ENCODE measurements around the gene SH2D3A. TPM values are rescaled to one million over a fixed set of nuclear protein-coding genes. Genes with fewer than 3 reads are reported as not detected.
"Not testable (repeated sequence)": the region's sequence is repeated elsewhere in the genome, so short reads cannot be mapped to it uniquely, and the experiment has no call there.

Gene SH2D3A
- total RNA-seq, 2 experiments from 2014 or later: 28.2 to 28.5 TPM

- Mint-ChIP-seq H3K4me1 (ENCODE audit: low read depth) (peaks cover 18% of the 10 kb centered on the region), H3K9me3 (ENCODE audit: insufficient read depth) (no peaks in the 10 kb centered on the region), H3K36me3 (ENCODE audit: low read depth) (peaks cover 49% of the 10 kb centered on the region), H3K27me3 (ENCODE audit: low read depth) (no peaks in the 10 kb centered on the region), H3K4me3 (no peak overlapping the region), H3K27ac (no peak overlapping the region)
- ChIA-PET POLR2A (interaction anchor here (1.5 kb wide), 1 partner anchor 13 kb away, joined by 4 read pairs; the partner anchor contains the start of gene SH2D3A), CTCF (interaction anchor here (0.7 to 2.3 kb wide), 3 partner anchors 17 to 123 kb away, joined by 3 to 7 read pairs (median 4); no protein-coding TSS in a partner anchor)
- DNase-seq (no peak), ATAC-seq (no peak)
Measured at GRCh38 chr19:6754136-6754535, 13.1 kb downstream of the SH2D3A start.

GRCh38 chr19:6753178-6754031, 13.8 kb downstream of the SH2D3A start:
- DNase-seq: peak; percentile 83
- Mint-ChIP-seq H3K4me3 (peak overlapping the region; percentile 64), H3K9me3 (ENCODE audit: insufficient read depth) (no peaks in the 10 kb centered on the region), H3K4me1 (ENCODE audit: low read depth) (peaks cover 16% of the 10 kb centered on the region), H3K36me3 (ENCODE audit: low read depth) (peaks cover 47% of the 10 kb centered on the region), H3K27ac (peak overlapping the region; percentile 86), H3K27me3 (ENCODE audit: low read depth) (no peaks in the 10 kb centered on the region)
- ChIA-PET CTCF (interaction anchor here (1.0 to 2.3 kb wide), 3 partner anchors 15 to 122 kb away, joined by 4 to 7 read pairs (median 4); no protein-coding TSS in a partner anchor), POLR2A (interaction anchor here (1.5 kb wide), 1 partner anchor 14 kb away, joined by 4 read pairs; the partner anchor contains the start of gene SH2D3A)
- ATAC-seq: peak; percentile 93

GRCh38 chr19:6752256-6753177, 14.7 kb downstream of the SH2D3A start:
- Mint-ChIP-seq H3K9me3 (ENCODE audit: insufficient read depth) (no peaks in the 10 kb centered on the region), H3K27me3 (ENCODE audit: low read depth) (no peaks in the 10 kb centered on the region), H3K27ac (peak overlapping the region; percentile 86), H3K4me3 (peak overlapping the region; percentile 64), H3K36me3 (ENCODE audit: low read depth) (peaks cover 49% of the 10 kb centered on the region), H3K4me1 (ENCODE audit: low read depth) (peaks cover 13% of the 10 kb centered on the region)
- ChIA-PET CTCF (interaction anchor here (1.0 to 2.3 kb wide), 2 partner anchors 14 to 111 kb away, joined by 4 to 7 read pairs; no protein-coding TSS in a partner anchor), POLR2A (interaction anchor here (0.6 kb wide), 1 partner anchor 512 kb away, joined by 3 read pairs; no protein-coding TSS in a partner anchor)
- DNase-seq: no peak
- no peak for ATAC-seq

GRCh38 chr19:6751189-6751588, 16.0 kb downstream of the SH2D3A start:
- no peaks in the 10 kb centered on the region for H3K9me3 Mint-ChIP-seq (ENCODE audit: insufficient read depth)
- DNase-seq (no peak), ATAC-seq (no peak)
- H3K4me1 Mint-ChIP-seq (ENCODE audit: low read depth): peaks cover 10% of the 10 kb centered on the region
- ChIA-PET CTCF (no interaction called here), POLR2A (no interaction called here)
- H3K27me3 Mint-ChIP-seq (ENCODE audit: low read depth): no peaks in the 10 kb centered on the region
- peaks cover 55% of the 10 kb centered on the region for H3K36me3 Mint-ChIP-seq (ENCODE audit: low read depth)
- no peak overlapping the region for H3K4me3 Mint-ChIP-seq
- H3K27ac Mint-ChIP-seq: no peak overlapping the region

DNA sequence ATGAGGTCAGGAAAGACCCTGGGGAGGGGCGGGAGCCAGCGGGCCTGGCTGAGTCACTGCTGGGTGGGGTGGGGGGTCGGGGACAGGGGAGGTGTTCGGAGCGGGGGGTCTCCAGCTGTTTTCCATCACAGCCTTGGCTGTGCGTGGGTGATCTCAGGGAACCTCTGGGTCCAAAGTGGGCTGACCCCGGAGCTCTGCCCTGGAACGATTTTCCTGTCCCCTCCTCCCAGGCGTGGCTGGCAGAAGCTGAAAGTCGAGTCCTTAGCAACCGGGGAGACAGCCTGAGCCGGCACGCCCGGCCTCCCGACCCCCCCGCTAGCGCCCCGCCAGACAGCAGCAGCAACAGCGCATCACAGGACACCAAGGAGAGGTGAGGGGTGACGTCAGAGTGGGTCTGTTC, 17.2 kb downstream of the SH2D3A start:
- Mint-ChIP-seq H3K36me3 (ENCODE audit: low read depth) (peaks cover 53% of the 10 kb centered on the region), H3K27ac (no peak overlapping the region), H3K4me1 (ENCODE audit: low read depth) (peaks cover 10% of the 10 kb centered on the region), H3K9me3 (ENCODE audit: insufficient read depth) (no peaks in the 10 kb centered on the region), H3K27me3 (ENCODE audit: low read depth) (no peaks in the 10 kb centered on the region), H3K4me3 (no peak overlapping the region)
- ChIA-PET CTCF (no interaction called here), POLR2A (no interaction called here)
- no peak for ATAC-seq
- no peak for DNase-seq

DNA sequence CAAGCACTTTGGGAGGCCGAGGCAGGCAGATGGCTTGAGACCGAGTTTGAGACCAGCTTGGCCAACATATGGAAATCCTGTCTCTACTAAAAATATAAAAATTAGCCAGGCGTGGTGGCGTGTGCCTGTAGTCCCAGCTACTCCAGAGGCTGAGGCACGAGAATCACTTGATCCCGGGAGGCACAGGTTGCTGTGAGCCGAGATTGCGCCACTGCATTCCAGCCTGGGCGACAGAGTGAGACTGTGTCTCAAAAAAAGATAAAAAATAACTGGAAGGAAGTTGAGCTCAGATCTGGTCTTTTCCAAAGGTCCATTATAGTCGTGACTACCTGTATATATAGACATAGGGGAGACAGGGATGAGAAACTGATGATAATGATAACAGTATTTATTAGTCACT, 18.7 kb downstream of the SH2D3A start:
- H3K4me3 Mint-ChIP-seq; ATAC-seq; H3K9me3 Mint-ChIP-seq (ENCODE audit: insufficient read depth); H3K4me1 Mint-ChIP-seq (ENCODE audit: low read depth); H3K27me3 Mint-ChIP-seq (ENCODE audit: low read depth); POLR2A ChIA-PET; H3K27ac Mint-ChIP-seq; DNase-seq: not testable (repeated sequence)
- CTCF ChIA-PET: interaction anchor here (0.8 to 1.6 kb wide), 5 partner anchors 10 to 115 kb away, joined by 3 to 4 read pairs (median 3); partner anchors contain the start of gene GPR108
- H3K36me3 Mint-ChIP-seq (ENCODE audit: low read depth): peaks cover 49% of the 10 kb centered on the region

DNA sequence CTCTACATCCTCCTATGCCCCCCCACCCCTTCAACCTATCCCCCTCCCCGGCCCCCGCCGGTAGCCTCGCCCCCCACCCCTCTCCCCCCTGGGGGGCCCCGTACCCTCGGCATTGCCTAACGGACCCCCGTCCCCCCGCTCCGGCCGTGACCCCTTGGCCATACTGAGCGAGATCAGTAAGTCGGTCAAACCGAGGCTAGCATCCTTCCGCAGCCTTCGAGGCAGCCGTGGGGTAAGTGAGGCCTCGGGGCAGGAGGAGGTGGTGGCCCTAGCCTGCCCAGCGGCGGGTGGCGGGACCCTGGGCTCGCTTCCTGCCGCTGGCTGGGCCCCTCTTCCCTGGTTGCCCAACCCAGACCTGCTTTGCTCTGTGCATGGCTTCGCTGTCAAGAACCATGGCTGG, 21.3 kb downstream of the SH2D3A start:
- no peak for ATAC-seq
- no peak for DNase-seq
- POLR2A ChIA-PET: no interaction called here
- CTCF ChIA-PET: interaction anchor here (1.0 kb wide), 1 partner anchor 118 kb away, joined by 4 read pairs; no protein-coding TSS in a partner anchor
- Mint-ChIP-seq H3K27ac (no peak overlapping the region), H3K27me3 (ENCODE audit: low read depth) (no peaks in the 10 kb centered on the region), H3K4me3 (no peak overlapping the region), H3K36me3 (ENCODE audit: low read depth) (peaks cover 38% of the 10 kb centered on the region), H3K4me1 (ENCODE audit: low read depth) (peaks cover 3% of the 10 kb centered on the region), H3K9me3 (ENCODE audit: insufficient read depth) (no peaks in the 10 kb centered on the region)

DNA sequence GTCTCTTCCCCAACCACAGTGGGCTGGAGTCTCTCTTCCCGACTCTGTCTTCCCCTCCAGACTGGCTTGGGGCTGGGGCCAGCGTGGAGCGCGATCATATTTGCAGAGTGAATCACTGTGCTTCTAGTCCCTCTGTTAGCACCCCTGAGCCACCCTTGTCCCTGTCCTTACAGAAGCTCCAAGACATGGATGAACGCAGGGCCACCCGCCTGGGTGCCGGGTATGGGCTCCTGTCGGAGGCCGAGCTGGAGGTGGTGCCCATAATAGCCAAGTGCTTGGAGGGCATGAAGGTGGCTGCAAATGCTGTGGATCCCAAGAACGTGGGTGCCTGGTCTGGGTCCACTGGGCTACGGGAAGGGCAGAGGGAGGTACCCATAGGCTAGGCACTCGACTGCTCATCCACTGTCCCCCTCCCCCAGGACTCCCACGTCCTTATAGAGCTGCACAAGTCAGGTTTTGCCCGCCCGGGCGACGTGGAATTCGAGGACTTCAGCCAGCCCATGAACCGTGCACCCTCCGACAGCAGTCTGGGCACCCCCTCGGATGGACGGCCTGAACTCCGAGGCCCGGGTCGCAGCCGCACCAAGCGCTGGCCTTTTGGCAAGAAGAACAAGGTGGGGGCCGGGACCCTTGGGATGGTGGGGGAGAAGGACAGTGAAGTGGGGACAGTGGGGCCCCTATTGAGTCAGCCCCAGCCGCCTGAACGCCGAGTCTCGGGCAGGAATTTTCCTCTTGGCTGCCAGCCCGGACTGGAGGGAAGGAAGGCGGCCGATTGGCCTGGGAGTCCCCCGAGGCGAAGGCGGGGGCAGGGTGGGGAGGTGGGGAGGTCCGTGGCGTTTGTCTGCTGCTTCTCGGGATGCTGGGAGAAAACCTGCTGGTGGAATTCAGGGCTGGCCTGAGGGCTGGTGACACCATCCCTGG, 22.6 kb downstream of the SH2D3A start:
- no peak overlapping the region for H3K27ac Mint-ChIP-seq
- H3K9me3 Mint-ChIP-seq (ENCODE audit: insufficient read depth): no peaks in the 10 kb centered on the region
- DNase-seq (no peak), ATAC-seq (no peak)
- no peaks in the 10 kb centered on the region for H3K27me3 Mint-ChIP-seq (ENCODE audit: low read depth)
- peaks cover 6% of the 10 kb centered on the region for H3K4me1 Mint-ChIP-seq (ENCODE audit: low read depth)
- H3K4me3 Mint-ChIP-seq: no peak overlapping the region
- CTCF ChIA-PET: no interaction called here
- POLR2A ChIA-PET: interaction anchor here (0.6 kb wide), 1 partner anchor 1122 kb away, joined by 3 read pairs; the partner anchor contains the start of gene SAFB2
- H3K36me3 Mint-ChIP-seq (ENCODE audit: low read depth): peaks cover 35% of the 10 kb centered on the region

GRCh38 chr19:6743714-6744380, 23.4 kb downstream of the SH2D3A start:
- no peak for ATAC-seq
- ChIA-PET POLR2A (no interaction called here), CTCF (interaction anchor here (0.6 to 1.0 kb wide), 2 partner anchors 89 to 119 kb away, joined by 3 to 4 read pairs; no protein-coding TSS in a partner anchor)
- DNase-seq: no peak
- Mint-ChIP-seq H3K9me3 (ENCODE audit: insufficient read depth) (no peaks in the 10 kb centered on the region), H3K4me3 (no peak overlapping the region), H3K27ac (peak overlapping the region; percentile 14), H3K4me1 (ENCODE audit: low read depth) (peaks cover 11% of the 10 kb centered on the region), H3K36me3 (ENCODE audit: low read depth) (peaks cover 33% of the 10 kb centered on the region), H3K27me3 (ENCODE audit: low read depth) (no peaks in the 10 kb centered on the region)

GRCh38 chr19:6743066-6743465, 24.2 kb downstream of the SH2D3A start:
- DNase-seq: no peak
- Mint-ChIP-seq H3K27ac (no peak overlapping the region), H3K4me1 (ENCODE audit: low read depth) (peaks cover 19% of the 10 kb centered on the region), H3K36me3 (ENCODE audit: low read depth) (peaks cover 27% of the 10 kb centered on the region), H3K9me3 (ENCODE audit: insufficient read depth) (no peaks in the 10 kb centered on the region), H3K27me3 (ENCODE audit: low read depth) (no peaks in the 10 kb centered on the region), H3K4me3 (no peak overlapping the region)
- ATAC-seq: no peak
- CTCF ChIA-PET: interaction anchor here (1.0 kb wide), 1 partner anchor 88 kb away, joined by 3 read pairs; no protein-coding TSS in a partner anchor
- POLR2A ChIA-PET: interaction anchor here (0.6 kb wide), 1 partner anchor 18 kb away, joined by 3 read pairs; no protein-coding TSS in a partner anchor
